Activated T-cell treated with anti-CD3 and anti-CD28 coated beads, Interleukin-2, amount 50 U/mL, for 4 hours (primary cell): ENCODE measurements around the gene RMND5A. TPM values are rescaled to one million over a fixed set of nuclear protein-coding genes. Genes with fewer than 3 reads are reported as not detected.
"Not testable (repeated sequence)": the region's sequence is repeated elsewhere in the genome, so short reads cannot be mapped to it uniquely, and the experiment has no call there.

ENCODE experiments used
- ATAC-seq, 2 donors: fragments of 200-7000 bp; cut with Tn5 transposase; one replicate each; pipeline ENCODE4 v1.10.0; 2021
- DNase-seq: peaks from one replicate; pipeline ENCODE4 v3.0.0-alpha.2; 2020
- H3K27me3 Mint-ChIP-seq: one replicate; pipeline ENCODE4 v1.8.0; 2021; ENCODE audit warnings: low read depth, mixed read lengths
- H3K36me3 Mint-ChIP-seq: one replicate; pipeline ENCODE4 v1.8.0; 2022; ENCODE audit warnings: mixed read lengths; ENCODE audit not compliant: insufficient read depth
- H3K4me1 Mint-ChIP-seq: one replicate; pipeline ENCODE4 v1.8.0; 2021; ENCODE audit warnings: low read depth, mixed read lengths
- H3K4me3 Mint-ChIP-seq: one replicate; pipeline ENCODE4 v1.8.0; 2021; ENCODE audit warnings: mild to moderate bottlenecking, moderate library complexity, mixed read lengths
- H3K9me3 Mint-ChIP-seq: one replicate; pipeline ENCODE4 v1.8.0; 2021; ENCODE audit warnings: mixed read lengths
- total RNA-seq, 3 donors: library from RNA; stranded (reverse); gene quantifications; one replicate each; pipeline ENCODE4 v1.2.1, GENCODE V29; 2021

The RMND5A gene, protein sequence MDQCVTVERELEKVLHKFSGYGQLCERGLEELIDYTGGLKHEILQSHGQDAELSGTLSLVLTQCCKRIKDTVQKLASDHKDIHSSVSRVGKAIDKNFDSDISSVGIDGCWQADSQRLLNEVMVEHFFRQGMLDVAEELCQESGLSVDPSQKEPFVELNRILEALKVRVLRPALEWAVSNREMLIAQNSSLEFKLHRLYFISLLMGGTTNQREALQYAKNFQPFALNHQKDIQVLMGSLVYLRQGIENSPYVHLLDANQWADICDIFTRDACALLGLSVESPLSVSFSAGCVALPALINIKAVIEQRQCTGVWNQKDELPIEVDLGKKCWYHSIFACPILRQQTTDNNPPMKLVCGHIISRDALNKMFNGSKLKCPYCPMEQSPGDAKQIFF
- total RNA-seq: 10 to 100 TPM; 35.4 to 40.0 (median 37.2) TPM

GRCh38 chr2:86719637-86720539 is at the start of gene RMND5A:
Gene RMND5A, plus strand, starts transcription at chr2:86720291. Its CDS starts 377 bp downstream, at chr2:86720668.
- DNase-seq (peak; percentile 94), ATAC-seq (peak; percentile 90 to 92)
- H3K4me1 Mint-ChIP-seq, H3K9me3 Mint-ChIP-seq, H3K36me3 Mint-ChIP-seq, H3K27me3 Mint-ChIP-seq: not testable (repeated sequence)
- H3K4me3 Mint-ChIP-seq: peak within 1 kb of the TSS; percentile 82

DNA sequence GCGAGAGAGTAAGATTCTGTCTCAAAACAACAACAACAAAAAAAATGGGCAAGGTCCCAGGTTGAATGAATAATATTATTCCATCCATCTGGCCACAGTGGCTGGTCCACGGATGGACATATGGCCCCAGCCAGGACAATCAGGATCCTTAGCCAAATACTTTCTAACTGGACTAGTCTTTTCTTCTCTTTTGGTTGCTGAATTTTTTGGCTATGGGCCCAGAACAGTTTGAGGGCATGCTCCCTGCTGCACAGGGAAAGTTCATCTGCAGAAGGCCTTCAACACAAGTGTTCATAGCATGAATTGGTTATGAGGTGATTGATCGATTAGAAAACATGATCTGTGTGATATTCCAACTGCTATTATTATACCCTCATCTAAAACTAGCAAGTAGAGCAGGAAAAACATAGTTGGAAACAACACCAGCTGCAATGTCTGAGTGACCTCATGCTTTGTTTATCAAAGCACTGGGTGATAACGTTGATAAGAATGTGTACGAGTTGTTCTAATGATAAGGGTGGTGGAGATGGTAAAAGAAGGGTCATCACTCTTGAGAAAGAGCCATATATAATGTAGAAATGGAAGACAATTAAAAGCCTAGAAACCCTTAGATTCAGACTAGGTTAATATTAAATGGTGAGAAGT is 48.6 kb upstream of the RMND5A start:
- DNase-seq: no peak
- no peak for ATAC-seq
- H3K27me3 Mint-ChIP-seq: no peaks in the 10 kb centered on the region
- no peaks in the 10 kb centered on the region for H3K9me3 Mint-ChIP-seq
- H3K36me3 Mint-ChIP-seq: peaks cover 2% of the 10 kb centered on the region
- no peaks in the 10 kb centered on the region for H3K4me1 Mint-ChIP-seq
- H3K4me3 Mint-ChIP-seq: no peak overlapping the region

GRCh38 chr2:86672027-86672545 is 48.0 kb upstream of the RMND5A start:
- no peaks in the 10 kb centered on the region for H3K36me3 Mint-ChIP-seq
- H3K9me3 Mint-ChIP-seq: no peaks in the 10 kb centered on the region
- no peak for ATAC-seq
- no peaks in the 10 kb centered on the region for H3K4me1 Mint-ChIP-seq
- no peaks in the 10 kb centered on the region for H3K27me3 Mint-ChIP-seq
- DNase-seq: no peak
- no peak overlapping the region for H3K4me3 Mint-ChIP-seq

- ATAC-seq (no peak), DNase-seq (no peak)
- no peaks in the 10 kb centered on the region for H3K27me3 Mint-ChIP-seq
- H3K4me1 Mint-ChIP-seq: no peaks in the 10 kb centered on the region
- H3K9me3 Mint-ChIP-seq: no peaks in the 10 kb centered on the region
- no peaks in the 10 kb centered on the region for H3K36me3 Mint-ChIP-seq
- H3K4me3 Mint-ChIP-seq: no peak overlapping the region
Observed at GRCh38 chr2:86673011-86673410, 47.1 kb upstream of the RMND5A start.

- no peak for DNase-seq
- Mint-ChIP-seq H3K36me3 (no peaks in the 10 kb centered on the region), H3K4me1 (no peaks in the 10 kb centered on the region), H3K27me3 (no peaks in the 10 kb centered on the region), H3K9me3 (no peaks in the 10 kb centered on the region), H3K4me3 (no peak overlapping the region)
- no peak for ATAC-seq
Observed at GRCh38 chr2:86673986-86674670, 46.0 kb upstream of the RMND5A start.

- Mint-ChIP-seq H3K36me3 (no peaks in the 10 kb centered on the region), H3K4me3 (no peak overlapping the region), H3K4me1 (no peaks in the 10 kb centered on the region), H3K9me3 (no peaks in the 10 kb centered on the region), H3K27me3 (no peaks in the 10 kb centered on the region)
- no peak for DNase-seq
- ATAC-seq: no peak
Observed at GRCh38 chr2:86675104-86675503, 45.0 kb upstream of the RMND5A start.

- H3K4me1 Mint-ChIP-seq: no peaks in the 10 kb centered on the region
- H3K4me3 Mint-ChIP-seq: no peak overlapping the region
- ATAC-seq (no peak), DNase-seq (no peak)
- H3K9me3 Mint-ChIP-seq: no peaks in the 10 kb centered on the region
- H3K27me3 Mint-ChIP-seq: no peaks in the 10 kb centered on the region
- no peaks in the 10 kb centered on the region for H3K36me3 Mint-ChIP-seq
Observed at GRCh38 chr2:86675511-86676015, 44.5 kb upstream of the RMND5A start.

- ATAC-seq (no peak), DNase-seq (no peak)
- Mint-ChIP-seq H3K9me3 (no peaks in the 10 kb centered on the region), H3K4me3 (no peak overlapping the region), H3K27me3 (no peaks in the 10 kb centered on the region), H3K36me3 (no peaks in the 10 kb centered on the region), H3K4me1 (no peaks in the 10 kb centered on the region)
Observed at GRCh38 chr2:86677816-86678215, 42.3 kb upstream of the RMND5A start.

DNA sequence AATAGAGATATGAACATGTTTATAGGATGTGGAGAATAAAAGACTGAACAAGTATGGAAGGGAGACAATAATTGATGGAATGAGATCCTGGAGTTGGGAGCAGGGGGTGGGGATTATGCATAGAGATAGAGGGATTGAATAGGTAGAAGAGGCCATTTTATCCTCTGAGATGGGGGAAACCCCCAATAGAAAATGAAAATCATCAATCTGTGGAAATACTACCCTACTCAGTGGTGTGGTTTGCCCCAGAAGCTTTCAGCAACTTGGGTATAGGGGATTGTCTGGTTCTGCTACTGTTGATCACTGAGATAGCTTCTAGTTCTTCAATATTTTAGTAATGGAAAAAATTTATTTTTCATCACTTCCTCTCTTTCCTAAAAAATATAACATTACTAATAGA is 41.1 kb upstream of the RMND5A start:
- no peaks in the 10 kb centered on the region for H3K9me3 Mint-ChIP-seq
- H3K4me3 Mint-ChIP-seq: no peak overlapping the region
- H3K36me3 Mint-ChIP-seq: no peaks in the 10 kb centered on the region
- DNase-seq: no peak
- ATAC-seq: no peak
- no peaks in the 10 kb centered on the region for H3K27me3 Mint-ChIP-seq
- H3K4me1 Mint-ChIP-seq: no peaks in the 10 kb centered on the region

DNA sequence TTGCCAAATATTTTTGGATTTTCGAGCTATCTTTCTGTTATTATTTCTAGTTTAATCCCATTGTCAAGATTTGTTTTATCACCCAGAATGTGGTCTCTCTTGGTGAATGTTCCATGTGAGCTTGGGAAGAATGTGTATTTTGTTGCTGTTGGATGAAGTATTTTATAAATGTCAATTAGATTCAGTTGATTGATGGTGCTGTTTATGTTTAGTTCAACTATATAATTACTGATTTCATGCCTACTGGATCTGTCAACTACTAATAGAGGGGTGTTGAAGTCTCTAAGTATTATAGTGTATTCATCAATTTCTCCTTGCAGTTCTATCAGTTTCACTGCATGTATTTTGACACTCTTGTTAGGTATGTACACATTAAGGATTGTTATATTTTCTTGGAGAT is 34.7 kb upstream of the RMND5A start:
- H3K4me3 Mint-ChIP-seq: no peak overlapping the region
- H3K36me3 Mint-ChIP-seq: no peaks in the 10 kb centered on the region
- H3K4me1 Mint-ChIP-seq: no peaks in the 10 kb centered on the region
- DNase-seq (no peak), ATAC-seq (no peak)
- no peaks in the 10 kb centered on the region for H3K9me3 Mint-ChIP-seq
- H3K27me3 Mint-ChIP-seq: no peaks in the 10 kb centered on the region

- no peak for ATAC-seq
- peaks cover 3% of the 10 kb centered on the region for H3K27me3 Mint-ChIP-seq
- H3K4me3 Mint-ChIP-seq: no peak overlapping the region
- peaks cover 4% of the 10 kb centered on the region for H3K9me3 Mint-ChIP-seq
- no peak for DNase-seq
- no peaks in the 10 kb centered on the region for H3K4me1 Mint-ChIP-seq
- H3K36me3 Mint-ChIP-seq: no peaks in the 10 kb centered on the region
Observed at GRCh38 chr2:86686460-86686859, 33.6 kb upstream of the RMND5A start.

- no peaks in the 10 kb centered on the region for H3K4me1 Mint-ChIP-seq
- peaks cover 6% of the 10 kb centered on the region for H3K9me3 Mint-ChIP-seq
- no peak for ATAC-seq
- H3K36me3 Mint-ChIP-seq: no peaks in the 10 kb centered on the region
- DNase-seq: no peak
- no peak overlapping the region for H3K4me3 Mint-ChIP-seq
- H3K27me3 Mint-ChIP-seq: peaks cover 3% of the 10 kb centered on the region
Observed at GRCh38 chr2:86686905-86687304, 33.2 kb upstream of the RMND5A start.

DNA sequence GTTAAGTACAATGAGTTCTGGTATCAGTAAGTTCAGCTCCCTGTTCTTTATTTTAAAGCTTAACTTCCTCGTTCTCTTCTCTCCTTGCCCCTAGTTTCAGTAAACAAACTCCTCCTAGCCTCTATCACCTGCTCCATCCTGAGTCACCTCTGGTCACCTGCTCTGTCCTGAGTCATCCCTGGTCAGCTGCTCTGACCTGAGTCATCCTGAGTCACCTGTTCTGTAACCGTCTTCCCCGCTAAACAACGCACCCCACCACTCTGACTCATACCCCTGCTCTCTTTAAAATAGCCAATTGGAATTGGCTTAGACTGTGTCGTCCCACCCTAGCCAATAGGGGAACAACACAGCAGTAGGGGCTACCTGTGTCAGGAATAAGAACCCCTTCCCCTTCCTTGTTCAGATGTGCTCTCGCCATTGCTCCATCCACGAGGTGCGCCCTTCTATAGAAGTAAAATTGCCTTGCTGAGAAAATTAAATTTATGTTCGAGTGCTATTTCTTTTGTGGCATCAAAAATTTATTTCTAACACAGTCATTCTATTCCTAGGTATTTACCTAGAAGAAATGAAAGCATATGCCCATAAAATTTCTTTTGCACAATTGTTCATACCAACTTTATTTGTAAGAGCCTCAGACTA is 24.9 kb upstream of the RMND5A start:
- Mint-ChIP-seq H3K27me3 (peaks cover 3% of the 10 kb centered on the region), H3K36me3 (peaks cover 2% of the 10 kb centered on the region), H3K9me3 (peaks cover 31% of the 10 kb centered on the region), H3K4me3 (no peak overlapping the region), H3K4me1 (peaks cover 10% of the 10 kb centered on the region)
- DNase-seq (no peak), ATAC-seq (peak in 1 of 2 donors; percentile 18)
